Measurements from ENCODE around the gene ATP9B. TPM values are rescaled to one million over a fixed set of nuclear protein-coding genes. Genes with fewer than 3 reads are reported as not detected.
A peak's percentile ranks its signal among the peaks of the same experiment; 100 is the strongest.

ATP9B gene
- total RNA-seq, 1 donor from 2014 or later = 15.8 TPM

GRCh38 chr18:79379251-79379905 is 310.2 kb downstream of the ATP9B start:
- TF ChIP-seq CTCF (IDR thresholded peaks at IDR 0.05) = peak; percentile 25
- Mint-ChIP-seq H3K27me3 (ENCODE audit: low read depth) (peaks cover 2% of the 10 kb centered on the region), H3K27ac (ENCODE audit: unreplicated experiment) (no peak overlapping the region), H3K36me3 (ENCODE audit: low read depth) (peaks cover 3% of the 10 kb centered on the region), H3K4me1 (ENCODE audit: low read depth) (peaks cover 7% of the 10 kb centered on the region), H3K4me3 (ENCODE audit: unreplicated experiment) (no peak overlapping the region), H3K9me3 (ENCODE audit: low read depth) (no peaks in the 10 kb centered on the region)
- DNase-seq (ENCODE audit: low spot score) = no peak

- Mint-ChIP-seq H3K9me3 (ENCODE audit: low read depth) (no peaks in the 10 kb centered on the region), H3K4me3 (ENCODE audit: unreplicated experiment) (no peak overlapping the region), H3K4me1 (ENCODE audit: low read depth) (peaks cover 7% of the 10 kb centered on the region), H3K36me3 (ENCODE audit: low read depth) (peaks cover 3% of the 10 kb centered on the region), H3K27ac (ENCODE audit: unreplicated experiment) (no peak overlapping the region), H3K27me3 (ENCODE audit: low read depth) (peaks cover 4% of the 10 kb centered on the region)
- DNase-seq (ENCODE audit: low spot score) = peak; percentile 93
- no peak for TF ChIP-seq CTCF (IDR thresholded peaks at IDR 0.05)
Observed at GRCh38 chr18:79379931-79380815, 311.0 kb downstream of the ATP9B start.

GRCh38 chr18:79380816-79381806 is 311.9 kb downstream of the ATP9B start:
- Mint-ChIP-seq H3K36me3 (ENCODE audit: low read depth) (peaks cover 3% of the 10 kb centered on the region), H3K9me3 (ENCODE audit: low read depth) (no peaks in the 10 kb centered on the region), H3K4me3 (ENCODE audit: unreplicated experiment) (no peak overlapping the region), H3K27ac (ENCODE audit: unreplicated experiment) (no peak overlapping the region), H3K27me3 (ENCODE audit: low read depth) (peaks cover 4% of the 10 kb centered on the region), H3K4me1 (ENCODE audit: low read depth) (peaks cover 7% of the 10 kb centered on the region)
- DNase-seq (ENCODE audit: low spot score) = no peak
- TF ChIP-seq CTCF (IDR thresholded peaks at IDR 0.05) = peak; percentile 93

- no peak for TF ChIP-seq CTCF (IDR thresholded peaks at IDR 0.05)
Observed at GRCh38 chr18:79381811-79382311, 312.7 kb downstream of the ATP9B start.

More at GRCh38 chr18:79381811-79382311, 312.7 kb downstream of the ATP9B start:
- no peak for DNase-seq (ENCODE audit: low spot score)
- Mint-ChIP-seq H3K4me1 (ENCODE audit: low read depth) (peaks cover 7% of the 10 kb centered on the region), H3K36me3 (ENCODE audit: low read depth) (peaks cover 3% of the 10 kb centered on the region), H3K9me3 (ENCODE audit: low read depth) (no peaks in the 10 kb centered on the region), H3K27me3 (ENCODE audit: low read depth) (peaks cover 4% of the 10 kb centered on the region), H3K27ac (ENCODE audit: unreplicated experiment) (no peak overlapping the region), H3K4me3 (ENCODE audit: unreplicated experiment) (no peak overlapping the region)

All from chondrocyte (in vitro differentiated cells).